SK-N-SH treated with all-trans-retinoic acid at 6 μM for 48 hours (cell line): Measurements from ENCODE around the gene TINAGL1.

Experiments used
- ATAC-seq: fragments of 200-7000 bp; cut with Tn5 transposase; 3 replicates; pipeline ENCODE4 v1.9.1; 2020; ENCODE audit warnings: mild to moderate bottlenecking, moderate library complexity
- ARNTL ChIP-seq: fragments of 450-650 bp; formaldehyde crosslinking; IDR thresholded peaks from 2 replicates; pipeline ENCODE4 v1.5.0; 2020; ENCODE audit warnings: low read depth, mild to moderate bottlenecking, moderate library complexity, borderline replicate concordance
- BACH2 ChIP-seq: fragments of 250-450 bp; sonication (Bioruptor Pico); IDR thresholded peaks from 2 replicates; pipeline ENCODE4 v1.9.0; 2021; ENCODE audit warnings: mild to moderate bottlenecking, borderline replicate concordance
- CREB5 ChIP-seq: fragments of 250-450 bp; sonication (Bioruptor Pico); IDR thresholded peaks from 2 replicates; pipeline ENCODE4 v1.5.1; 2020; ENCODE audit warnings: low read depth, mild to moderate bottlenecking, moderate library complexity
- CSDC2 ChIP-seq: fragments of 250-450 bp; sonication (Bioruptor Pico); IDR thresholded peaks from 2 replicates; pipeline ENCODE4 v1.5.0; 2020; ENCODE audit warnings: mild to moderate bottlenecking, moderate library complexity
- ESRRG ChIP-seq: fragments of 250-450 bp; sonication (Bioruptor Pico); IDR thresholded peaks from 2 replicates; pipeline ENCODE4 v1.6.1; 2021; ENCODE audit warnings: mild to moderate bottlenecking
- GLIS3 ChIP-seq: fragments of 250-450 bp; sonication (Bioruptor Pico); IDR thresholded peaks from 2 replicates; pipeline ENCODE4 v1.5.0; 2020; ENCODE audit warnings: mild to moderate bottlenecking, moderate library complexity
- ISL1 ChIP-seq: fragments of 250-450 bp; sonication (Bioruptor Pico); IDR thresholded peaks from 2 replicates; pipeline ENCODE4 v2.1.2; 2022; ENCODE audit warnings: mild to moderate bottlenecking, moderate library complexity
- OSR1 ChIP-seq: fragments of 250-450 bp; sonication (Bioruptor Pico); IDR thresholded peaks from 2 replicates; pipeline ENCODE4 v1.8.0; 2022; ENCODE audit warnings: moderate library complexity, mild to moderate bottlenecking, inconsistent platforms
- PATZ1 ChIP-seq: fragments of 250-450 bp; sonication (Bioruptor Pico); IDR thresholded peaks from 2 replicates; pipeline ENCODE4 v1.8.0; 2020; ENCODE audit warnings: mild to moderate bottlenecking, moderate library complexity, borderline replicate concordance
- POU6F1 ChIP-seq: fragments of 250-450 bp; sonication (Bioruptor Pico); IDR thresholded peaks from 2 replicates; pipeline ENCODE4 v1.8.0; 2021; ENCODE audit warnings: low read depth, mild to moderate bottlenecking, moderate library complexity, borderline replicate concordance
- PPARA ChIP-seq: fragments of 250-450 bp; sonication (Bioruptor Pico); IDR thresholded peaks from 2 replicates; pipeline ENCODE4 v1.5.0; 2020; ENCODE audit warnings: mild to moderate bottlenecking, borderline replicate concordance
- RARB ChIP-seq: fragments of 250-450 bp; sonication (Bioruptor Pico); IDR thresholded peaks from 2 replicates; pipeline ENCODE4 v1.8.0; 2021; ENCODE audit warnings: mild to moderate bottlenecking, moderate library complexity
- SNAI2 ChIP-seq: fragments of 250-450 bp; sonication (Bioruptor Pico); IDR thresholded peaks from 2 replicates; pipeline ENCODE4 v1.5.0; 2020; ENCODE audit warnings: mild to moderate bottlenecking, moderate library complexity
- TCF4 ChIP-seq: fragments of 250-450 bp; sonication (Bioruptor Pico); IDR thresholded peaks from 2 replicates; pipeline ENCODE4 v1.8.0; 2021; ENCODE audit warnings: mild to moderate bottlenecking, moderate library complexity, borderline replicate concordance
- TOX ChIP-seq: fragments of 250-450 bp; sonication (Bioruptor Pico); IDR thresholded peaks from 2 replicates; pipeline ENCODE4 v1.8.0; 2021; ENCODE audit warnings: mild to moderate bottlenecking, moderate library complexity, borderline replicate concordance
- TSHZ2 ChIP-seq: fragments of 250-450 bp; sonication (Bioruptor Pico); IDR thresholded peaks from 2 replicates; pipeline ENCODE4 v1.5.0; 2020; ENCODE audit warnings: mild to moderate bottlenecking, moderate library complexity
- ZC3H10 ChIP-seq: fragments of 250-450 bp; sonication (Bioruptor Pico); IDR thresholded peaks from 2 replicates; pipeline ENCODE4 v1.5.1; 2021; ENCODE audit warnings: mild to moderate bottlenecking, moderate library complexity
- ZFP3 ChIP-seq: fragments of 250-450 bp; sonication (Bioruptor Pico); IDR thresholded peaks from 2 replicates; pipeline ENCODE4 v1.5.0; 2020; ENCODE audit warnings: mild to moderate bottlenecking, moderate library complexity
- ZFP30 ChIP-seq: fragments of 450-650 bp; formaldehyde crosslinking; IDR thresholded peaks from 2 replicates; pipeline ENCODE4 v1.5.0; 2022; ENCODE audit warnings: mild to moderate bottlenecking, moderate library complexity
- ZNF565 ChIP-seq: fragments of 450-650 bp; formaldehyde crosslinking; conservative IDR thresholded peaks from 2 replicates; pipeline ENCODE4 v1.5.0; 2020; ENCODE audit warnings: low read depth, mild to moderate bottlenecking, moderate library complexity
- ZNF70 ChIP-seq: fragments of 450-650 bp; formaldehyde crosslinking; IDR thresholded peaks from 2 replicates; pipeline ENCODE4 v1.5.0; 2020; ENCODE audit warnings: mild to moderate bottlenecking, moderate library complexity
- ZNF8 ChIP-seq: fragments of 450-650 bp; formaldehyde crosslinking; IDR thresholded peaks from 2 replicates; pipeline ENCODE4 v1.5.0; 2020; ENCODE audit warnings: mild to moderate bottlenecking, moderate library complexity
- TF ChIP-seq, protein P1 (sequence below): fragments of 250-450 bp; sonication (Bioruptor Pico); IDR thresholded peaks from 2 replicates; pipeline ENCODE4 v1.5.1; 2021; ENCODE audit warnings: mild to moderate bottlenecking, moderate library complexity

TINAGL1 gene

DNA sequence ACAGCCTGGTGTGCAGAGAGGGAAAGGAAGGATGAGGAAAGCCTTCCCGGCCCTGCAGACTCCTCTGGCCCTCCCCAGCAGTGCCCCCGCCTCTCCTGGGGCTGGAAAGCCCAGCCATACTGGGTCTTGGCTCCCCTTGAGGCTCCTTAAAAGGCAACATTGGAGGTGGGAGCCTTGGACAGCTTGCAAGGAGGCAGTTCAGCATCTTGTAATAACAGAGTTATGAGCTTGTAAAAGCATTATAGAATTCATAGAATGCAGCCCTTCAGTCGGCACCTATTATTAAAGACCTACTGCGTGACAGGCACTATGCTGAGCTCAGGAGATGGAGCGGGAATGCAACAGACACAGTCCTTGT lies 4.2 kb downstream of the TINAGL1 start:
- TF ChIP-seq CREB5 (CRISPR knock-in tag) (no peak), POU6F1 (CRISPR knock-in tag) (no peak), BACH2 (no peak), PATZ1 (CRISPR knock-in tag) (no peak), RARB (CRISPR knock-in tag) (no peak), ESRRG (CRISPR knock-in tag) (no peak), ZNF70 (CRISPR knock-in tag) (no peak), TOX (CRISPR knock-in tag) (no peak), OSR1 (CRISPR knock-in tag) (no peak), PPARA (no peak), ZNF8 (CRISPR knock-in tag) (no peak), ZC3H10 (CRISPR knock-in tag) (no peak), GLIS3 (no peak)
- TF ChIP-seq, all 23 proteins: peak for 0
- no peak for ATAC-seq

GRCh38 chr1:31580891-31581603 lies 4.7 kb downstream of the TINAGL1 start:
- TF ChIP-seq CSDC2 (CRISPR knock-in tag) (no peak), ISL1 (no peak), POU6F1 (CRISPR knock-in tag) (no peak), ARNTL (CRISPR knock-in tag) (no peak), TSHZ2 (CRISPR knock-in tag) (no peak), ZNF565 (no peak), PPARA (no peak), ZNF8 (CRISPR knock-in tag) (no peak), OSR1 (CRISPR knock-in tag) (no peak), ZFP3 (CRISPR knock-in tag) (no peak), TCF4 (CRISPR knock-in tag) (no peak), TOX (CRISPR knock-in tag) (no peak), RARB (CRISPR knock-in tag) (no peak), ESRRG (CRISPR knock-in tag) (no peak), SNAI2 (no peak), ZNF70 (CRISPR knock-in tag) (no peak), BACH2 (no peak), ZC3H10 (CRISPR knock-in tag) (no peak), ZFP30 (CRISPR knock-in tag) (no peak)
- TF ChIP-seq, protein P1, sequence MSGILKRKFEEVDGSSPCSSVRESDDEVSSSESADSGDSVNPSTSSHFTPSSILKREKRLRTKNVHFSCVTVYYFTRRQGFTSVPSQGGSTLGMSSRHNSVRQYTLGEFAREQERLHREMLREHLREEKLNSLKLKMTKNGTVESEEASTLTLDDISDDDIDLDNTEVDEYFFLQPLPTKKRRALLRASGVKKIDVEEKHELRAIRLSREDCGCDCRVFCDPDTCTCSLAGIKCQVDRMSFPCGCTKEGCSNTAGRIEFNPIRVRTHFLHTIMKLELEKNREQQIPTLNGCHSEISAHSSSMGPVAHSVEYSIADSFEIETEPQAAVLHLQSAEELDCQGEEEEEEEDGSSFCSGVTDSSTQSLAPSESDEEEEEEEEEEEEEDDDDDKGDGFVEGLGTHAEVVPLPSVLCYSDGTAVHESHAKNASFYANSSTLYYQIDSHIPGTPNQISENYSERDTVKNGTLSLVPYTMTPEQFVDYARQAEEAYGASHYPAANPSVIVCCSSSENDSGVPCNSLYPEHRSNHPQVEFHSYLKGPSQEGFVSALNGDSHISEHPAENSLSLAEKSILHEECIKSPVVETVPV (CRISPR knock-in tag): no peak
- ATAC-seq: no peak
